HCT116 (cell line): ENCODE measurements around the gene LSM14A. TPM values are rescaled to one million over a fixed set of nuclear protein-coding genes. Genes with fewer than 3 reads are reported as not detected.

ENCODE experiments used
- ATAC-seq: fragments of 200-7000 bp; cut with Tn5 transposase; 2 replicates; pipeline ENCODE4 v1.9.1; 2020; ENCODE audit warnings: mild to moderate bottlenecking, moderate library complexity
- BruUV-seq: library from RNA; stranded (reverse); fragments of 400-500 nt; replicated peaks from 2 replicates; lab custom pipeline; 2021; lab: Mats Ljungman, UMichigan
- CTCF ChIA-PET: fragments of 300-600 bp; sonication (Branson Sonifier 250); formaldehyde crosslinking; loops from one replicate; lab custom pipeline; 2021; ENCODE audit warnings: antibody characterized with exemption; lab: Charles Lee
- POLR2A ChIA-PET: fragments of 300-600, 350-600 bp; sonication (Branson Sonifier 250); formaldehyde crosslinking; loops from one replicate; lab custom pipeline; 2021; ENCODE audit warnings: antibody characterized with exemption; lab: Charles Lee
- RAD21 ChIA-PET, 2 experiments: fragments of 300-600 bp; sonication (Branson Sonifier 250); formaldehyde crosslinking; loops; one replicate each; lab custom pipeline; 2023; ENCODE audit warnings: low total read pairs in 2 of 2; ENCODE audit not compliant: uncharacterized antibody in 2 of 2, unreplicated experiment in 2 of 2, low non-redundant PET in 1 of 2; lab: Charles Lee
- DNase-seq: peaks from one replicate; pipeline ENCODE4 v3.0.0-alpha.2; 2010; ENCODE audit warnings: low read depth, low spot score
- H2AFZ ChIP-seq: fragments of 200-600 bp; shearing (Covaris generic), sonication (generic); 2 replicates; pipeline ENCODE4 v1.6.1; 2017; ENCODE audit warnings: low read depth, mixed run types, mixed read lengths, antibody characterized with exemption, low read length; ENCODE audit not compliant: poor library complexity, severe bottlenecking
- H3K27ac ChIP-seq: 2 replicates; pipeline ENCODE4 v1.5.1; 2012; ENCODE audit warnings: low read depth, low read length
- H3K27me3 ChIP-seq: fragments of 200-600 bp; sonication (generic); 2 replicates; pipeline ENCODE4 v1.6.1; 2016; ENCODE audit warnings: mixed run types, low read length, mixed read lengths; ENCODE audit not compliant: insufficient read depth
- H3K36me3 ChIP-seq, 2 experiments: fragments of 200-500 bp in 1 of 2; fragments of 200-600 bp in 1 of 2; sonication (Bioruptor generic) in 1 of 2; sonication (generic) in 1 of 2; 2 replicates each; pipeline versions ENCODE4 v1.5.1 to v1.6.1; 2014 to 2016; ENCODE audit warnings: low read length in 2 of 2, inconsistent platforms in 1 of 2, mixed read lengths in 1 of 2, mixed run types in 1 of 2; ENCODE audit not compliant: insufficient read depth in 2 of 2, control insufficient read depth in 1 of 2
- H3K4me1 ChIP-seq, 2 experiments: fragments of 200-600 bp in 1 of 2; sonication (generic) in 1 of 2; 2 replicates each; pipeline versions ENCODE4 v1.5.1 to v1.6.1; 2012 to 2017; ENCODE audit warnings: low read length in 2 of 2, inconsistent platforms in 1 of 2, mild to moderate bottlenecking in 1 of 2, mixed read lengths in 1 of 2, mixed run types in 1 of 2, moderate library complexity in 1 of 2; ENCODE audit not compliant: insufficient read depth in 2 of 2, control insufficient read depth in 1 of 2
- H3K4me2 ChIP-seq: fragments of 200-600 bp; sonication (generic); 2 replicates; pipeline ENCODE4 v1.6.1; 2017; ENCODE audit warnings: mixed run types, low read length, mixed read lengths
- H3K4me3 ChIP-seq, 2 experiments: fragments of 200-600 bp in 1 of 2; sonication (generic) in 1 of 2; replicated peaks in 1 of 2; 2 replicates each; pipeline ENCODE4 v1.5.1; 2011 to 2016; ENCODE audit warnings: low read length in 2 of 2, control low read depth in 1 of 2, low read depth in 1 of 2, mild to moderate bottlenecking in 1 of 2, mixed read lengths in 1 of 2, mixed run types in 1 of 2
- H3K79me2 ChIP-seq: fragments of 200-600 bp; sonication (generic); 2 replicates; pipeline ENCODE4 v1.6.1; 2017; ENCODE audit warnings: mild to moderate bottlenecking, mixed run types, low read length, moderate library complexity, mixed read lengths; ENCODE audit not compliant: insufficient read depth
- H3K9ac ChIP-seq: fragments of 200-600 bp; sonication (generic); 2 replicates; pipeline ENCODE4 v1.6.1; 2016; ENCODE audit warnings: low read length, mixed read lengths
- H3K9me2 ChIP-seq: fragments of 200-600 bp; sonication (generic), shearing (Covaris generic); 2 replicates; pipeline ENCODE4 v1.6.1; 2017; ENCODE audit warnings: mixed run types, mild to moderate bottlenecking, moderate library complexity; ENCODE audit not compliant: insufficient read depth
- H3K9me3 ChIP-seq, 2 experiments: fragments of 200-500 bp in 1 of 2; fragments of 200-600 bp in 1 of 2; sonication (Bioruptor generic) in 1 of 2; sonication (generic) in 1 of 2; 2 replicates each; pipeline ENCODE4 v1.6.1; 2014 to 2017; ENCODE audit warnings: low read length in 2 of 2, mixed read lengths in 2 of 2, inconsistent platforms in 1 of 2, low read depth in 1 of 2, mild to moderate bottlenecking in 1 of 2, mixed run types in 1 of 2, moderate library complexity in 1 of 2; ENCODE audit not compliant: control insufficient read depth in 1 of 2, insufficient read depth in 1 of 2
- H4K20me1 ChIP-seq: fragments of 200-600 bp; sonication (generic), shearing (Covaris generic); 2 replicates; pipeline ENCODE4 v1.6.1; 2017; ENCODE audit warnings: mixed run types, mild to moderate bottlenecking, moderate library complexity; ENCODE audit not compliant: insufficient read depth
- CBX3 ChIP-seq: IDR thresholded peaks from 2 replicates; pipeline ENCODE4 v1.6.1; 2012; ENCODE audit warnings: low read depth
- EGR1 ChIP-seq: IDR thresholded peaks from 2 replicates; pipeline ENCODE4 v1.6.1; 2012; ENCODE audit warnings: low read depth
- EZH2 ChIP-seq: fragments of 200-600 bp; sonication (generic); IDR thresholded peaks from 2 replicates; pipeline ENCODE4 v1.6.1; 2017; ENCODE audit warnings: antibody characterized with exemption, mixed run types
- FOSL1 ChIP-seq: IDR thresholded peaks from 2 replicates; pipeline ENCODE4 v1.6.1; 2012; ENCODE audit warnings: low read depth
- JUND ChIP-seq: IDR thresholded peaks from 2 replicates; pipeline ENCODE4 v1.6.1; 2012
- MAX ChIP-seq: IDR thresholded peaks from 2 replicates; pipeline ENCODE4 v1.6.1; 2012
- POLR2A ChIP-seq: IDR thresholded peaks from 2 replicates; pipeline ENCODE4 v1.7.0; 2011; ENCODE audit warnings: borderline replicate concordance; ENCODE audit not compliant: insufficient read depth, insufficient read length; ENCODE audit errors: extremely low read depth
- POLR2AphosphoS5 ChIP-seq: IDR thresholded peaks from 2 replicates; pipeline ENCODE4 v1.6.1; 2011; ENCODE audit warnings: mild to moderate bottlenecking, low read depth, low read length, moderate library complexity
- RAD21 ChIP-seq: IDR thresholded peaks from 2 replicates; pipeline ENCODE4 v1.6.1; 2012; ENCODE audit warnings: low read depth, mild to moderate bottlenecking
- SIN3A ChIP-seq: IDR thresholded peaks from 2 replicates; pipeline ENCODE4 v1.6.1; 2012; ENCODE audit warnings: low read depth
- SP1 ChIP-seq: IDR thresholded peaks from 2 replicates; pipeline ENCODE4 v1.6.1; 2012; ENCODE audit warnings: low read depth
- YY1 ChIP-seq: IDR thresholded peaks from 2 replicates; pipeline ENCODE4 v1.6.1; 2011; ENCODE audit warnings: low read length, low read depth, moderate library complexity, mild to moderate bottlenecking; ENCODE audit not compliant: insufficient replicate concordance; ENCODE audit errors: extremely low read depth
- ZBTB33 ChIP-seq: IDR thresholded peaks from 2 replicates; pipeline ENCODE4 v1.6.1; 2011; ENCODE audit warnings: mild to moderate bottlenecking, low read length, moderate library complexity; ENCODE audit not compliant: insufficient replicate concordance; ENCODE audit errors: extremely low read depth
- ZFX ChIP-seq: fragments of 450-650 bp; IDR thresholded peaks from 2 replicates; pipeline ENCODE4 v1.6.1; 2017
- ZNF274 ChIP-seq: fragments of 200-500 bp; sonication (Bioruptor generic); IDR thresholded peaks from 2 replicates; pipeline ENCODE4 v1.6.1; 2014; ENCODE audit warnings: mild to moderate bottlenecking, low read depth, low read length, inconsistent platforms
- intact Hi-C: fragments of 100-400 bp; cut with micrococcal nuclease; formaldehyde crosslinking; loops from 2 replicates; pipeline ENCODE4 v1.10.0; 2022
- total RNA-seq: library from RNA; stranded (reverse); gene quantifications from one replicate; pipeline ENCODE4 v1.2.1, GENCODE V29; 2021; ENCODE audit not compliant: unreplicated experiment
- TF ChIP-seq, protein P1 (sequence below): IDR thresholded peaks from 2 replicates; pipeline ENCODE4 v1.6.1; 2012
- TF ChIP-seq, protein P2 (sequence below): IDR thresholded peaks from 2 replicates; pipeline ENCODE4 v1.6.1; 2012; ENCODE audit warnings: low read depth

The LSM14A gene
- total RNA-seq, 1 experiment from 2014 or later = 120 TPM

- H3K4me1 ChIP-seq = peaks cover 7 to 14% of the 10 kb centered on the region in 2 experiments; a peak in 2 of 4 replicates
- H4K20me1 ChIP-seq = 0 out of 2 replicates have a peak, but pooled peaks cover 2% of the 10 kb centered on the region
- no peak overlapping the region for H3K9ac ChIP-seq
- no peak for ATAC-seq
- no TSS peak for BruUV-seq
- POLR2A ChIA-PET = no interaction called here
- H3K4me3 ChIP-seq = no peak overlapping the region
- H2AFZ ChIP-seq = no peak overlapping the region
- TF ChIP-seq ZBTB33 = no peak
- TF ChIP-seq, protein P1, sequence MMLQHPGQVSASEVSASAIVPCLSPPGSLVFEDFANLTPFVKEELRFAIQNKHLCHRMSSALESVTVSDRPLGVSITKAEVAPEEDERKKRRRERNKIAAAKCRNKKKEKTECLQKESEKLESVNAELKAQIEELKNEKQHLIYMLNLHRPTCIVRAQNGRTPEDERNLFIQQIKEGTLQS = no peak
- TF ChIP-seq MAX = no peak
- TF ChIP-seq, protein P2, sequence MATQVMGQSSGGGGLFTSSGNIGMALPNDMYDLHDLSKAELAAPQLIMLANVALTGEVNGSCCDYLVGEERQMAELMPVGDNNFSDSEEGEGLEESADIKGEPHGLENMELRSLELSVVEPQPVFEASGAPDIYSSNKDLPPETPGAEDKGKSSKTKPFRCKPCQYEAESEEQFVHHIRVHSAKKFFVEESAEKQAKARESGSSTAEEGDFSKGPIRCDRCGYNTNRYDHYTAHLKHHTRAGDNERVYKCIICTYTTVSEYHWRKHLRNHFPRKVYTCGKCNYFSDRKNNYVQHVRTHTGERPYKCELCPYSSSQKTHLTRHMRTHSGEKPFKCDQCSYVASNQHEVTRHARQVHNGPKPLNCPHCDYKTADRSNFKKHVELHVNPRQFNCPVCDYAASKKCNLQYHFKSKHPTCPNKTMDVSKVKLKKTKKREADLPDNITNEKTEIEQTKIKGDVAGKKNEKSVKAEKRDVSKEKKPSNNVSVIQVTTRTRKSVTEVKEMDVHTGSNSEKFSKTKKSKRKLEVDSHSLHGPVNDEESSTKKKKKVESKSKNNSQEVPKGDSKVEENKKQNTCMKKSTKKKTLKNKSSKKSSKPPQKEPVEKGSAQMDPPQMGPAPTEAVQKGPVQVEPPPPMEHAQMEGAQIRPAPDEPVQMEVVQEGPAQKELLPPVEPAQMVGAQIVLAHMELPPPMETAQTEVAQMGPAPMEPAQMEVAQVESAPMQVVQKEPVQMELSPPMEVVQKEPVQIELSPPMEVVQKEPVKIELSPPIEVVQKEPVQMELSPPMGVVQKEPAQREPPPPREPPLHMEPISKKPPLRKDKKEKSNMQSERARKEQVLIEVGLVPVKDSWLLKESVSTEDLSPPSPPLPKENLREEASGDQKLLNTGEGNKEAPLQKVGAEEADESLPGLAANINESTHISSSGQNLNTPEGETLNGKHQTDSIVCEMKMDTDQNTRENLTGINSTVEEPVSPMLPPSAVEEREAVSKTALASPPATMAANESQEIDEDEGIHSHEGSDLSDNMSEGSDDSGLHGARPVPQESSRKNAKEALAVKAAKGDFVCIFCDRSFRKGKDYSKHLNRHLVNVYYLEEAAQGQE = no peak
- TF ChIP-seq JUND = no peak
- no peak for TF ChIP-seq FOSL1
- TF ChIP-seq EGR1 = no peak
- TF ChIP-seq POLR2A = no peak
- TF ChIP-seq SIN3A = no peak
- no peak for TF ChIP-seq EZH2
- TF ChIP-seq ZNF274 = no peak
- no peak for TF ChIP-seq SP1
- no peak for TF ChIP-seq ZFX
- TF ChIP-seq YY1 = no peak
- no peak for TF ChIP-seq RAD21
- TF ChIP-seq CBX3 = no peak
- no peak for TF ChIP-seq POLR2AphosphoS5
- intact Hi-C loops = no loop called here
- no peak overlapping the region for H3K4me2 ChIP-seq
- RAD21 ChIA-PET = no interaction called here
- no peaks in the 10 kb centered on the region for H3K9me3 ChIP-seq
- CTCF ChIA-PET = interaction anchor here (1.2 kb wide), 1 partner anchor 448 kb away, joined by 3 read pairs; no protein-coding TSS in a partner anchor
- peaks cover 69 to 77% of the 10 kb centered on the region in 2 experiments for H3K36me3 ChIP-seq
- no peak overlapping the region for H3K27ac ChIP-seq
- peaks cover 41% of the 10 kb centered on the region for H3K79me2 ChIP-seq
- H3K9me2 ChIP-seq = no peaks in the 10 kb centered on the region
- no peaks in the 10 kb centered on the region for H3K27me3 ChIP-seq
- DNase-seq = no peak
Observed at GRCh38 chr19:34225659-34226015, 53.3 kb downstream of the LSM14A start.
